ENCODE measurements around the gene SREK1IP1. TPM values are rescaled to one million over a fixed set of nuclear protein-coding genes. Genes with fewer than 3 reads are reported as not detected.
"Not testable (repeated sequence)": the region's sequence is repeated elsewhere in the genome, so short reads cannot be mapped to it uniquely, and the experiment has no call there.

Gene SREK1IP1
- polyA plus RNA-seq, 3 donors: 22.1 to 26.3 (median 24.3) TPM

GRCh38 chr5:64765804-64766504, 2.5 kb downstream of the SREK1IP1 start:
- DNase-seq (ENCODE audit: low read depth in 3 of 3, low spot score in 2 of 3): no peak

GRCh38 chr5:64763948-64764503, 4.5 kb downstream of the SREK1IP1 start:
- no peak for DNase-seq (ENCODE audit: low read depth in 3 of 3, low spot score in 2 of 3)

- DNase-seq (ENCODE audit: low read depth in 3 of 3, low spot score in 2 of 3): no peak
Observed at GRCh38 chr5:64759960-64760660, 8.4 kb downstream of the SREK1IP1 start.

GRCh38 chr5:64758901-64759300, 9.6 kb downstream of the SREK1IP1 start:
- DNase-seq (ENCODE audit: low read depth in 3 of 3, low spot score in 2 of 3): no peak

GRCh38 chr5:64754066-64754465, 14.4 kb downstream of the SREK1IP1 start:
- DNase-seq (ENCODE audit: low read depth in 3 of 3, low spot score in 2 of 3): no peak

- no peak for DNase-seq (ENCODE audit: low read depth in 3 of 3, low spot score in 2 of 3)
Observed at GRCh38 chr5:64749385-64749784, 19.1 kb downstream of the SREK1IP1 start.

GRCh38 chr5:64746446-64746845, 22.0 kb downstream of the SREK1IP1 start:
- DNase-seq (ENCODE audit: low read depth in 3 of 3, low spot score in 2 of 3): no peak

GRCh38 chr5:64744914-64745313, 23.6 kb downstream of the SREK1IP1 start:
- DNase-seq (ENCODE audit: low read depth in 3 of 3, low spot score in 2 of 3): no peak

- DNase-seq (ENCODE audit: low read depth in 3 of 3, low spot score in 2 of 3): no peak
Observed at GRCh38 chr5:64742821-64743220, 25.7 kb downstream of the SREK1IP1 start.

- no peak for DNase-seq (ENCODE audit: low read depth in 3 of 3, low spot score in 2 of 3)
Observed at GRCh38 chr5:64742411-64742810, 26.1 kb downstream of the SREK1IP1 start.

GRCh38 chr5:64727150-64727549, 41.3 kb downstream of the SREK1IP1 start:
- DNase-seq (ENCODE audit: low read depth in 3 of 3, low spot score in 2 of 3): no peak

GRCh38 chr5:64722588-64722987, 45.9 kb downstream of the SREK1IP1 start:
- no peak for DNase-seq (ENCODE audit: low read depth in 3 of 3, low spot score in 2 of 3)

GRCh38 chr5:64714495-64714894, 54.0 kb downstream of the SREK1IP1 start:
- DNase-seq (ENCODE audit: low read depth in 3 of 3, low spot score in 2 of 3): not testable (repeated sequence)

GRCh38 chr5:64707191-64707590, 61.3 kb downstream of the SREK1IP1 start:
- no peak for DNase-seq (ENCODE audit: low read depth in 3 of 3, low spot score in 2 of 3)

GRCh38 chr5:64706074-64706473, 62.4 kb downstream of the SREK1IP1 start:
- DNase-seq (ENCODE audit: low read depth in 3 of 3, low spot score in 2 of 3): not testable (repeated sequence)

GRCh38 chr5:64700765-64701164, 67.7 kb downstream of the SREK1IP1 start:
- no peak for DNase-seq (ENCODE audit: low read depth in 3 of 3, low spot score in 2 of 3)

- not testable (repeated sequence) for DNase-seq (ENCODE audit: low read depth in 3 of 3, low spot score in 2 of 3)
Observed at GRCh38 chr5:64696414-64696813, 72.1 kb downstream of the SREK1IP1 start.

- no peak for DNase-seq (ENCODE audit: low read depth in 3 of 3, low spot score in 2 of 3)
Observed at GRCh38 chr5:64693636-64694035, 74.9 kb downstream of the SREK1IP1 start.

GRCh38 chr5:64691291-64691690, 77.2 kb downstream of the SREK1IP1 start:
- DNase-seq (ENCODE audit: low read depth in 3 of 3, low spot score in 2 of 3): no peak

GRCh38 chr5:64690417-64691151, 77.9 kb downstream of the SREK1IP1 start, which contains the start of gene SHISAL2B:
SHISAL2B (plus strand) TSS chr5:64690503; CDS start chr5:64690624, 121 bp downstream.
- no peak for DNase-seq (ENCODE audit: low read depth in 3 of 3, low spot score in 2 of 3)

GRCh38 chr5:64690104-64690416, 78.4 kb downstream of the SREK1IP1 start:
- DNase-seq (ENCODE audit: low read depth in 3 of 3, low spot score in 2 of 3): no peak
